ENCODE data around the gene PDE11A. TPM values are rescaled to one million over a fixed set of nuclear protein-coding genes. Genes with fewer than 3 reads are reported as not detected.

The PDE11A gene
- total RNA-seq, 1 donor from 2014 or later: not detected

GRCh38 chr2:177888581-177888980 is 184.0 kb downstream of the PDE11A start:
- Mint-ChIP-seq H3K4me3 (no peak overlapping the region), H3K27ac (no peak overlapping the region), H3K36me3 (ENCODE audit: low read depth) (no peaks in the 10 kb centered on the region), H3K4me1 (no peaks in the 10 kb centered on the region), H3K9me3 (no peaks in the 10 kb centered on the region), H3K27me3 (peaks cover 12% of the 10 kb centered on the region)
- DNase-seq: no peak
- intact Hi-C loops (cut with micrococcal nuclease): no loop called here

- Mint-ChIP-seq H3K9me3 (no peaks in the 10 kb centered on the region), H3K4me3 (no peak overlapping the region), H3K27me3 (peaks cover 12% of the 10 kb centered on the region), H3K36me3 (ENCODE audit: low read depth) (no peaks in the 10 kb centered on the region), H3K4me1 (no peaks in the 10 kb centered on the region), H3K27ac (no peak overlapping the region)
- intact Hi-C loops (cut with micrococcal nuclease): no loop called here
- DNase-seq: no peak
These were observed 184.9 kb downstream of the PDE11A start for GRCh38 chr2:177887722-177888121.

- intact Hi-C loops (cut with micrococcal nuclease): no loop called here
- Mint-ChIP-seq H3K4me3 (no peak overlapping the region), H3K27me3 (peaks cover 12% of the 10 kb centered on the region), H3K9me3 (no peaks in the 10 kb centered on the region), H3K36me3 (ENCODE audit: low read depth) (no peaks in the 10 kb centered on the region), H3K27ac (no peak overlapping the region), H3K4me1 (no peaks in the 10 kb centered on the region)
- DNase-seq: no peak
These were observed 185.8 kb downstream of the PDE11A start for GRCh38 chr2:177886824-177887223.

- Mint-ChIP-seq H3K4me3 (no peak overlapping the region), H3K27ac (no peak overlapping the region), H3K4me1 (no peaks in the 10 kb centered on the region), H3K9me3 (no peaks in the 10 kb centered on the region), H3K27me3 (peaks cover 12% of the 10 kb centered on the region), H3K36me3 (ENCODE audit: low read depth) (no peaks in the 10 kb centered on the region)
- no peak for DNase-seq
- intact Hi-C loops (cut with micrococcal nuclease): no loop called here
These were observed 186.6 kb downstream of the PDE11A start for GRCh38 chr2:177885828-177886466.

GRCh38 chr2:177883177-177883576 is 189.4 kb downstream of the PDE11A start:
- Mint-ChIP-seq H3K27me3 (peaks cover 9% of the 10 kb centered on the region), H3K36me3 (ENCODE audit: low read depth) (no peaks in the 10 kb centered on the region), H3K9me3 (no peaks in the 10 kb centered on the region), H3K4me3 (no peak overlapping the region), H3K27ac (no peak overlapping the region), H3K4me1 (no peaks in the 10 kb centered on the region)
- DNase-seq: no peak
- intact Hi-C loops (cut with micrococcal nuclease): no loop called here

- Mint-ChIP-seq H3K27ac (no peak overlapping the region), H3K4me3 (no peak overlapping the region), H3K9me3 (no peaks in the 10 kb centered on the region), H3K36me3 (ENCODE audit: low read depth) (no peaks in the 10 kb centered on the region), H3K4me1 (no peaks in the 10 kb centered on the region), H3K27me3 (peaks cover 10% of the 10 kb centered on the region)
- DNase-seq: no peak
- intact Hi-C loops (cut with micrococcal nuclease): no loop called here
These were observed 190.1 kb downstream of the PDE11A start for GRCh38 chr2:177882501-177882900.

GRCh38 chr2:177881921-177882320 is 190.7 kb downstream of the PDE11A start:
- intact Hi-C loops (cut with micrococcal nuclease): no loop called here
- Mint-ChIP-seq H3K9me3 (no peaks in the 10 kb centered on the region), H3K27ac (no peak overlapping the region), H3K4me3 (no peak overlapping the region), H3K36me3 (ENCODE audit: low read depth) (no peaks in the 10 kb centered on the region), H3K4me1 (no peaks in the 10 kb centered on the region), H3K27me3 (peaks cover 8% of the 10 kb centered on the region)
- DNase-seq: no peak

GRCh38 chr2:177881008-177881747 is 191.4 kb downstream of the PDE11A start:
- intact Hi-C loops (cut with micrococcal nuclease): no loop called here
- peaks cover 8% of the 10 kb centered on the region for H3K27me3 Mint-ChIP-seq
- H3K4me3 Mint-ChIP-seq: no peak overlapping the region
- no peaks in the 10 kb centered on the region for H3K9me3 Mint-ChIP-seq
- DNase-seq: no peak
- no peaks in the 10 kb centered on the region for H3K36me3 Mint-ChIP-seq (ENCODE audit: low read depth)
- no peak overlapping the region for H3K27ac Mint-ChIP-seq
- H3K4me1 Mint-ChIP-seq: no peaks in the 10 kb centered on the region

- no peak for DNase-seq
- Mint-ChIP-seq H3K36me3 (ENCODE audit: low read depth) (no peaks in the 10 kb centered on the region), H3K4me3 (no peak overlapping the region), H3K27ac (no peak overlapping the region), H3K9me3 (no peaks in the 10 kb centered on the region), H3K27me3 (peaks cover 6% of the 10 kb centered on the region), H3K4me1 (no peaks in the 10 kb centered on the region)
- intact Hi-C loops (cut with micrococcal nuclease): no loop called here
These were observed 192.3 kb downstream of the PDE11A start for GRCh38 chr2:177880285-177880684.

- DNase-seq: no peak
- intact Hi-C loops (cut with micrococcal nuclease): no loop called here
- H3K4me1 Mint-ChIP-seq: no peaks in the 10 kb centered on the region
These were observed 195.6 kb downstream of the PDE11A start for GRCh38 chr2:177876950-177877349.

GRCh38 chr2:177874686-177875085 is 197.9 kb downstream of the PDE11A start:
- H3K27ac Mint-ChIP-seq: no peak overlapping the region
- peaks cover 1% of the 10 kb centered on the region for H3K27me3 Mint-ChIP-seq
- H3K9me3 Mint-ChIP-seq: no peaks in the 10 kb centered on the region

More at GRCh38 chr2:177876950-177877349, 195.6 kb downstream of the PDE11A start:
- no peaks in the 10 kb centered on the region for H3K9me3 Mint-ChIP-seq
- no peak overlapping the region for H3K27ac Mint-ChIP-seq
- peaks cover 1% of the 10 kb centered on the region for H3K27me3 Mint-ChIP-seq
- H3K36me3 Mint-ChIP-seq (ENCODE audit: low read depth): no peaks in the 10 kb centered on the region
- H3K4me3 Mint-ChIP-seq: no peak overlapping the region

GRCh38 chr2:177873915-177874314 is 198.7 kb downstream of the PDE11A start:
- H3K9me3 Mint-ChIP-seq: no peaks in the 10 kb centered on the region
- no peak for DNase-seq
- H3K4me1 Mint-ChIP-seq: no peaks in the 10 kb centered on the region
- H3K27ac Mint-ChIP-seq: no peak overlapping the region
- no peak overlapping the region for H3K4me3 Mint-ChIP-seq
- H3K36me3 Mint-ChIP-seq (ENCODE audit: low read depth): no peaks in the 10 kb centered on the region
- intact Hi-C loops (cut with micrococcal nuclease): no loop called here
- peaks cover 1% of the 10 kb centered on the region for H3K27me3 Mint-ChIP-seq

More at GRCh38 chr2:177874686-177875085, 197.9 kb downstream of the PDE11A start:
- no peak for DNase-seq
- H3K4me1 Mint-ChIP-seq: no peaks in the 10 kb centered on the region
- H3K4me3 Mint-ChIP-seq: no peak overlapping the region
- H3K36me3 Mint-ChIP-seq (ENCODE audit: low read depth): no peaks in the 10 kb centered on the region
- intact Hi-C loops (cut with micrococcal nuclease): no loop called here

GRCh38 chr2:177872286-177872685 is 200.3 kb downstream of the PDE11A start:
- Mint-ChIP-seq H3K4me3 (no peak overlapping the region), H3K9me3 (no peaks in the 10 kb centered on the region), H3K4me1 (no peaks in the 10 kb centered on the region), H3K27ac (no peak overlapping the region), H3K36me3 (ENCODE audit: low read depth) (no peaks in the 10 kb centered on the region), H3K27me3 (no peaks in the 10 kb centered on the region)
- no peak for DNase-seq
- intact Hi-C loops (cut with micrococcal nuclease): no loop called here

- no peak overlapping the region for H3K4me3 Mint-ChIP-seq
- no peaks in the 10 kb centered on the region for H3K27me3 Mint-ChIP-seq
- intact Hi-C loops (cut with micrococcal nuclease): no loop called here
- no peaks in the 10 kb centered on the region for H3K9me3 Mint-ChIP-seq
- H3K4me1 Mint-ChIP-seq: no peaks in the 10 kb centered on the region
- no peak for DNase-seq
- no peaks in the 10 kb centered on the region for H3K36me3 Mint-ChIP-seq (ENCODE audit: low read depth)
- no peak overlapping the region for H3K27ac Mint-ChIP-seq
These were observed 202.7 kb downstream of the PDE11A start for GRCh38 chr2:177869912-177870311.

All from activated CD4-positive, alpha-beta T cell treated with anti-CD3 and anti-CD28 coated beads, Interleukin-2, amount 10 ng/mL, durations not matched to agents 24 days and 14 days (primary cell).